Measurements from ENCODE around the gene RNPS1.

- no peak for TF ChIP-seq CTCF (IDR thresholded peaks at IDR 0.05)
- no peak for TF ChIP-seq POLR2A (IDR thresholded peaks at IDR 0.05)
Observed at GRCh38 chr16:2298621-2299020, 30.7 kb upstream of the RNPS1 start.
